ENCODE measurements around the gene SHTN1. TPM values are rescaled to one million over a fixed set of nuclear protein-coding genes. Genes with fewer than 3 reads are reported as not detected.

The SHTN1 gene
- total and polyA plus RNA-seq, 2 experiments from 2014 or later: 6.7 to 8.0 TPM

DNA sequence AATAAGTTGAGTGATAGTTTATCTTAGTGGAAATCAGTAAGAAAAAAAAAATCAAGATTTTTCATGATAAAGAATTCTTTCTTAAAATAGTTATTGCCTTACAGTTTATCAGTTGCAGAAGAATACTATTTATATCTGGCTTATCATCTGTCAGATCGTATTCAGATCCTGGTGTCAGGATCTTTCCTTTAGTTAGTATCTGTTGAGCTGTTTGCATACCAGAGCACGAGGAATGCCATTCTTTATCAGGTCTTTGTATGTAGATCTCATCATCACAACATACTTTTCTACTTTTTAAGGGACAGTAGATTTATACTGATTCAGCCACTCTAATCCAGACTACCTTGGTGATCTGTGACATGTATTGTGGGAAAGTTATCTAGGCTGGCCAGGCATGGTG, 143.2 kb downstream of the SHTN1 start (continued):
- TF ChIP-seq, protein P1, sequence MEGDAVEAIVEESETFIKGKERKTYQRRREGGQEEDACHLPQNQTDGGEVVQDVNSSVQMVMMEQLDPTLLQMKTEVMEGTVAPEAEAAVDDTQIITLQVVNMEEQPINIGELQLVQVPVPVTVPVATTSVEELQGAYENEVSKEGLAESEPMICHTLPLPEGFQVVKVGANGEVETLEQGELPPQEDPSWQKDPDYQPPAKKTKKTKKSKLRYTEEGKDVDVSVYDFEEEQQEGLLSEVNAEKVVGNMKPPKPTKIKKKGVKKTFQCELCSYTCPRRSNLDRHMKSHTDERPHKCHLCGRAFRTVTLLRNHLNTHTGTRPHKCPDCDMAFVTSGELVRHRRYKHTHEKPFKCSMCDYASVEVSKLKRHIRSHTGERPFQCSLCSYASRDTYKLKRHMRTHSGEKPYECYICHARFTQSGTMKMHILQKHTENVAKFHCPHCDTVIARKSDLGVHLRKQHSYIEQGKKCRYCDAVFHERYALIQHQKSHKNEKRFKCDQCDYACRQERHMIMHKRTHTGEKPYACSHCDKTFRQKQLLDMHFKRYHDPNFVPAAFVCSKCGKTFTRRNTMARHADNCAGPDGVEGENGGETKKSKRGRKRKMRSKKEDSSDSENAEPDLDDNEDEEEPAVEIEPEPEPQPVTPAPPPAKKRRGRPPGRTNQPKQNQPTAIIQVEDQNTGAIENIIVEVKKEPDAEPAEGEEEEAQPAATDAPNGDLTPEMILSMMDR (conservative IDR thresholded peaks at IDR 0.05; ENCODE audit: low read depth in 2 of 2): no peak
- TF ChIP-seq POLR2AphosphoS5 (IDR thresholded peaks at IDR 0.05; ENCODE audit: low read depth) (no peak), NANOG (IDR thresholded peaks at IDR 0.05; ENCODE audit: borderline replicate concordance) (no peak), CREB1 (CRISPR knock-in tag; IDR thresholded peaks at IDR 0.05; ENCODE audit: low read depth) (no peak), JUNB (IDR thresholded peaks at IDR 0.05; ENCODE audit: unreplicated experiment) (no peak), STAT1 (IDR thresholded peaks at IDR 0.05; ENCODE audit: unreplicated experiment) (no peak), EZH2phosphoT487 (IDR thresholded peaks at IDR 0.05; ENCODE audit: unreplicated experiment) (no peak), ZNF331 (CRISPR knock-in tag; IDR thresholded peaks at IDR 0.05; ENCODE audit: low read depth) (no peak), EZH2 (IDR thresholded peaks at IDR 0.05; ENCODE audit: low read depth, unreplicated experiment) (no peak)
- TF ChIP-seq, protein P2, sequence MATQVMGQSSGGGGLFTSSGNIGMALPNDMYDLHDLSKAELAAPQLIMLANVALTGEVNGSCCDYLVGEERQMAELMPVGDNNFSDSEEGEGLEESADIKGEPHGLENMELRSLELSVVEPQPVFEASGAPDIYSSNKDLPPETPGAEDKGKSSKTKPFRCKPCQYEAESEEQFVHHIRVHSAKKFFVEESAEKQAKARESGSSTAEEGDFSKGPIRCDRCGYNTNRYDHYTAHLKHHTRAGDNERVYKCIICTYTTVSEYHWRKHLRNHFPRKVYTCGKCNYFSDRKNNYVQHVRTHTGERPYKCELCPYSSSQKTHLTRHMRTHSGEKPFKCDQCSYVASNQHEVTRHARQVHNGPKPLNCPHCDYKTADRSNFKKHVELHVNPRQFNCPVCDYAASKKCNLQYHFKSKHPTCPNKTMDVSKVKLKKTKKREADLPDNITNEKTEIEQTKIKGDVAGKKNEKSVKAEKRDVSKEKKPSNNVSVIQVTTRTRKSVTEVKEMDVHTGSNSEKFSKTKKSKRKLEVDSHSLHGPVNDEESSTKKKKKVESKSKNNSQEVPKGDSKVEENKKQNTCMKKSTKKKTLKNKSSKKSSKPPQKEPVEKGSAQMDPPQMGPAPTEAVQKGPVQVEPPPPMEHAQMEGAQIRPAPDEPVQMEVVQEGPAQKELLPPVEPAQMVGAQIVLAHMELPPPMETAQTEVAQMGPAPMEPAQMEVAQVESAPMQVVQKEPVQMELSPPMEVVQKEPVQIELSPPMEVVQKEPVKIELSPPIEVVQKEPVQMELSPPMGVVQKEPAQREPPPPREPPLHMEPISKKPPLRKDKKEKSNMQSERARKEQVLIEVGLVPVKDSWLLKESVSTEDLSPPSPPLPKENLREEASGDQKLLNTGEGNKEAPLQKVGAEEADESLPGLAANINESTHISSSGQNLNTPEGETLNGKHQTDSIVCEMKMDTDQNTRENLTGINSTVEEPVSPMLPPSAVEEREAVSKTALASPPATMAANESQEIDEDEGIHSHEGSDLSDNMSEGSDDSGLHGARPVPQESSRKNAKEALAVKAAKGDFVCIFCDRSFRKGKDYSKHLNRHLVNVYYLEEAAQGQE (IDR thresholded peaks at IDR 0.05; ENCODE audit: unreplicated experiment): no peak
- TF ChIP-seq, protein P3, sequence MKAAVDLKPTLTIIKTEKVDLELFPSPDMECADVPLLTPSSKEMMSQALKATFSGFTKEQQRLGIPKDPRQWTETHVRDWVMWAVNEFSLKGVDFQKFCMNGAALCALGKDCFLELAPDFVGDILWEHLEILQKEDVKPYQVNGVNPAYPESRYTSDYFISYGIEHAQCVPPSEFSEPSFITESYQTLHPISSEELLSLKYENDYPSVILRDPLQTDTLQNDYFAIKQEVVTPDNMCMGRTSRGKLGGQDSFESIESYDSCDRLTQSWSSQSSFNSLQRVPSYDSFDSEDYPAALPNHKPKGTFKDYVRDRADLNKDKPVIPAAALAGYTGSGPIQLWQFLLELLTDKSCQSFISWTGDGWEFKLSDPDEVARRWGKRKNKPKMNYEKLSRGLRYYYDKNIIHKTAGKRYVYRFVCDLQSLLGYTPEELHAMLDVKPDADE (IDR thresholded peaks at IDR 0.05): no peak

DNA sequence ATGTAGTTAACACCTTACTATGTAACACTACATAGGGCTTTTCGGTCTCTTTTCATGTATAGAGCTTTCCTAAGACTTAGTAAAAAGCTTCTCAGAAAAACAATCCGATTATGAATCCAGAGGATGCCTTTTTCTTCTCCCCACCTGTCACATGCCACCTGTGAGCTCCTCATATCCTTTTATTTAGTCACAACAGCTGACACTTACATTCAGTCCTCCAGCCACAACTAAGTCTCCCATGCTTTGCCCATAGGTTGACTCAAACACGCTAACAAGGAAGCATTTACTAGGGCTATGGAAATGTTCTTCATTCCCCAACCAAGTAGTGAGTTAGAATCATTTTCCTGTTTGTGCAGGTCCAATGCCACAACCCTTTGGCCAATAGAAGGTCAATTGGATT, 147.8 kb downstream of the SHTN1 start:
- H3K27me3 ChIP-seq (ENCODE audit: insufficient read depth): no peaks in the 10 kb centered on the region

More for the DNA sequence above, 147.8 kb downstream of the SHTN1 start:
- Histone ChIP-seq H3K4me2 (no peak overlapping the region), H3K4me3 (no peak overlapping the region), H3K4me1 (ENCODE audit: insufficient read depth) (no peaks in the 10 kb centered on the region), H3K9me2 (ENCODE audit: insufficient read depth) (no peaks in the 10 kb centered on the region), H3K79me2 (replicated peaks; ENCODE audit: insufficient read depth) (no peaks in the 10 kb centered on the region), H3F3A (replicated peaks; ENCODE audit: low read depth) (no peaks in the 10 kb centered on the region), H3K36me3 (ENCODE audit: insufficient read depth) (no peaks in the 10 kb centered on the region), H2AFZ (no peak overlapping the region), H4K20me1 (replicated peaks; ENCODE audit: insufficient read depth) (no peaks in the 10 kb centered on the region), H3K27ac (ENCODE audit: low read depth) (no peak overlapping the region)
- H3K27ac Mint-ChIP-seq: no peak overlapping the region
- no peaks in the 10 kb centered on the region for H3K4me1 Mint-ChIP-seq
- peaks cover 4% of the 10 kb centered on the region for H3K27me3 Mint-ChIP-seq (ENCODE audit: insufficient read depth, low read depth, poor library complexity)
- no peaks in the 10 kb centered on the region; the same call in 2 of the 3 replicates for H3K36me3 Mint-ChIP-seq (ENCODE audit: low read depth)
- no peak for DNase-seq (ENCODE audit: low spot score)
- no peak for ATAC-seq
- no peak for TF ChIP-seq CREB1 (CRISPR knock-in tag; IDR thresholded peaks at IDR 0.05; ENCODE audit: low read depth)
- TF ChIP-seq, protein P3 (IDR thresholded peaks at IDR 0.05): no peak
- no peak for TF ChIP-seq NANOG (IDR thresholded peaks at IDR 0.05; ENCODE audit: borderline replicate concordance)
- no peak for TF ChIP-seq EZH2 (IDR thresholded peaks at IDR 0.05; ENCODE audit: low read depth, unreplicated experiment)
- no peak for TF ChIP-seq ZNF331 (CRISPR knock-in tag; IDR thresholded peaks at IDR 0.05; ENCODE audit: low read depth)
- TF ChIP-seq POLR2AphosphoS5 (IDR thresholded peaks at IDR 0.05; ENCODE audit: low read depth): no peak
- no peak for TF ChIP-seq ZNF114 (CRISPR knock-in tag; IDR thresholded peaks at IDR 0.05)
- TF ChIP-seq, protein P1 (conservative IDR thresholded peaks at IDR 0.05; ENCODE audit: low read depth in 2 of 2): no peak
- no peak for TF ChIP-seq EZH2phosphoT487 (IDR thresholded peaks at IDR 0.05; ENCODE audit: unreplicated experiment)
- H3K4me3 Mint-ChIP-seq: no peak overlapping the region
- peaks cover 5% of the 10 kb centered on the region; the same call in 2 of the 3 replicates for H3K9me3 Mint-ChIP-seq
